Activated CD4-positive, alpha-beta T cell treated with anti-CD3 and anti-CD28 coated beads, Interleukin-2, amount 10 ng/mL, durations not matched to agents 24 days and 14 days (primary cell): Measurements from ENCODE around the gene PDE8B. TPM values are rescaled to one million over a fixed set of nuclear protein-coding genes. Genes with fewer than 3 reads are reported as not detected.

Experiments used
- DNase-seq: peaks from one replicate; pipeline ENCODE4 v3.0.0; 2022
- H3K27ac Mint-ChIP-seq: one replicate; pipeline ENCODE4 v1.8.0; 2022; ENCODE audit warnings: mild to moderate bottlenecking, mixed read lengths
- H3K27me3 Mint-ChIP-seq: one replicate; pipeline ENCODE4 v1.8.0; 2022; ENCODE audit warnings: mixed read lengths
- H3K36me3 Mint-ChIP-seq: one replicate; pipeline ENCODE4 v1.8.0; 2022; ENCODE audit warnings: low read depth, mild to moderate bottlenecking, mixed read lengths
- H3K4me1 Mint-ChIP-seq: one replicate; pipeline ENCODE4 v1.8.0; 2021; ENCODE audit warnings: mixed read lengths
- H3K4me3 Mint-ChIP-seq: one replicate; pipeline ENCODE4 v1.8.0; 2022; ENCODE audit warnings: mild to moderate bottlenecking, moderate library complexity, mixed read lengths
- H3K9me3 Mint-ChIP-seq: one replicate; pipeline ENCODE4 v1.8.0; 2021; ENCODE audit warnings: mixed read lengths
- intact Hi-C: fragments of 100-400 bp; cut with micrococcal nuclease; formaldehyde crosslinking; loops from one replicate; pipeline ENCODE4 v1.15.1; 2023
- total RNA-seq: library from RNA; stranded (reverse); gene quantifications from 2 replicates; pipeline ENCODE4 v1.2.3, GENCODE V29; 2022

PDE8B gene
- total RNA-seq, 1 donor from 2014 or later, result 0.19 TPM

- Mint-ChIP-seq H3K27me3 (peaks cover 16% of the 10 kb centered on the region), H3K9me3 (no peaks in the 10 kb centered on the region), H3K27ac (no peak overlapping the region), H3K36me3 (no peaks in the 10 kb centered on the region), H3K4me1 (no peaks in the 10 kb centered on the region), H3K4me3 (no peak overlapping the region)
- intact Hi-C loops, result no loop called here
- no peak for DNase-seq
These were observed 128.9 kb downstream of the PDE8B start for GRCh38 chr5:77339337-77339890.

DNA sequence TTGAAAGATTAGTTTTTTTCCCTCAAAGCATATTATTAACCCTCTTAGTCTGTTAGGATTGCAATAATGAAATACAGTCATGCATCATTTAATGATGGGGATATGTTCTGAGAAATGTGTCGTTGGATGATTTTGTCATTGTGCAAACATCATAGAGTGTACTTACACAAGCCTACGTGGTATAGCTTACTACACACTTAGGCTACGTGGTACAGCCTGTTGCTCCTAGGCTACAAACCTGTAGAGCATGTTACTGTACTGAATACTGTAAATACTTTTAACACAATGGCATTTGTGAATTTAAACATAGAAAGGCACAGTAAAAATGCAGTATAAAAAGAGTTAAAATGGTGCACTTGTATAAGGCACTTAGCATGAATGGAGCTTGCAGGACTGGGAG lies 132.7 kb downstream of the PDE8B start:
- Mint-ChIP-seq H3K9me3 (no peaks in the 10 kb centered on the region), H3K36me3 (no peaks in the 10 kb centered on the region), H3K27ac (no peak overlapping the region), H3K4me3 (no peak overlapping the region), H3K27me3 (peaks cover 17% of the 10 kb centered on the region), H3K4me1 (no peaks in the 10 kb centered on the region)
- intact Hi-C loops, result no loop called here
- DNase-seq, result no peak

DNA sequence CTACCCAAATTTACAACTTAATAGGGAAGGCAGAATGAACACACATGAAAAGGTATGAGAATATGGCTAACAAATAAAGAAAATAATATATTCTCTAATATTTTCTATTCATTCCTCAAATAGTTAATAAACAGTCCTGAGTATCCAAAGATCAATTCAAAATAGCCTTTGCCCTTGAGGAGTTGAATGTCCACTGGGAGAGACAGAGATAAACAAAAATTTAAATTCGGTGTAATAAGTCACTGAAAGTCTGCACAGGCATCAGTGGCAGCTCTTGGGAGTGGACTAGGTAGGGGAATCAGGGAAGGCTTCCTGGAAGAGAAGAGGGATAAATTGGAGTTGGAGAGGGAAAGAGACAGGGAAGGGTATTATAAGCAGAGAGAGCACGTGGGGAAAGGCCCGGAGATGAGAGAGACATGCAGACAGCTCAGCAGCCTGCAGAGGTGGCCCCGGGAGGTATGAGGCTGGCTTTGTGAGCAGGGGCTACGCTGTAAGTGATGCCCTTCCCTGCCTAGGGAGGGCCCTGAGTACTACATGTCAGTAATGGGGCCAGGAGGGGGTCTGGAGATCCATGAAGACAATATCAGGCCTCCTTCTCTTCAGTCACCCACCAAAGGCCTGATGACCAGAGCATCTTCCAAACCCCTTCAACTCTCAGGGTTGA lies 137.1 kb downstream of the PDE8B start:
- Mint-ChIP-seq H3K27me3 (peaks cover 15% of the 10 kb centered on the region), H3K9me3 (no peaks in the 10 kb centered on the region), H3K36me3 (no peaks in the 10 kb centered on the region), H3K4me1 (no peaks in the 10 kb centered on the region), H3K4me3 (no peak overlapping the region), H3K27ac (no peak overlapping the region)
- intact Hi-C loops, result no loop called here
- no peak for DNase-seq

GRCh38 chr5:77353251-77353650 lies 142.8 kb downstream of the PDE8B start:
- H3K4me1 Mint-ChIP-seq, result peaks cover 15% of the 10 kb centered on the region
- DNase-seq, result no peak
- H3K9me3 Mint-ChIP-seq, result no peaks in the 10 kb centered on the region
- no peak overlapping the region for H3K4me3 Mint-ChIP-seq
- peaks cover 22% of the 10 kb centered on the region for H3K27me3 Mint-ChIP-seq
- intact Hi-C loops, result no loop called here
- no peaks in the 10 kb centered on the region for H3K36me3 Mint-ChIP-seq
- no peak overlapping the region for H3K27ac Mint-ChIP-seq

DNA sequence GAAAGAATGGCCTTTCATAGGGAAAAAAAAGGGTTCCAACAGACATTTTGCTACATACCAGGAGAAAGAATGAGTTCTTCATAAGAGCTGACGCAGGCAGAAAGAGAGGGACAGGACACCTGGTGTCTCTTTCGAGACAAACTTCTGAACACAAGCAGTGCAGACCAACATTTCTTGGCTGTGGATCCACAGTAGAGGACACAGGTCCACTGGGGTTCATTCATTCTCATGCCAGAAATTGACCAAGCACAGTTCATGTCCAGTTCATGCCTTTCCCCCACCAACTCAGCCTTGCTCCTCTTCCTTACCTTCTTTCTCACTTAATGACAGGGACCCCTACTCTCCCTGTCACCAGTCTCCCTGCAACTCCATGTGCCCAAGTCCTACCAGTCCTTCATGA lies 144.0 kb downstream of the PDE8B start:
- intact Hi-C loops, result no loop called here
- Mint-ChIP-seq H3K4me1 (peaks cover 17% of the 10 kb centered on the region), H3K36me3 (no peaks in the 10 kb centered on the region), H3K27ac (no peak overlapping the region), H3K9me3 (no peaks in the 10 kb centered on the region), H3K27me3 (peaks cover 20% of the 10 kb centered on the region), H3K4me3 (no peak overlapping the region)
- DNase-seq, result no peak

DNA sequence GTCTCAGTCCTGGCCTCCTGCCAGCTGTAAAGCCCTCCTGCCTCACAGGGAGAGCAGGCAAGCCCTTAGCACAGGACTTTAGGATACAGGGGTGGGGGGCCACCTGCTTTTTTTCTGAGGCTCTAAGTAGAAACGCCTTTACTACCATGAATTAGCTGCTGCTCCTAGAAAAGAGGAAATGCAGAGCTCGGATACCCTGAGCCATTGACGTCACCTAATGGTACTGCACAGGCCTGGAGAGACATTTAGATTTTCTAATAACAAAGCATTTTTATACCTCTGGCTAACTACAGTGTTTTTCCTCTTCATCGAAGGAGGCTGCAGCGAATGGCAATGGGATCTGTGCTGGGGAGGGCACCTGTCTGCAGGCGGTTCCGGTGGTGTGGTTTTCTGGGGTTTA lies 144.6 kb downstream of the PDE8B start:
- H3K9me3 Mint-ChIP-seq, result no peaks in the 10 kb centered on the region
- H3K4me1 Mint-ChIP-seq, result peaks cover 17% of the 10 kb centered on the region
- intact Hi-C loops, result loop anchor here (5.0 kb wide), 1 partner anchor 37 kb away; no protein-coding TSS in a partner anchor
- no peak overlapping the region for H3K4me3 Mint-ChIP-seq
- H3K27me3 Mint-ChIP-seq, result peaks cover 17% of the 10 kb centered on the region
- H3K27ac Mint-ChIP-seq, result no peak overlapping the region
- H3K36me3 Mint-ChIP-seq, result no peaks in the 10 kb centered on the region
- no peak for DNase-seq

DNA sequence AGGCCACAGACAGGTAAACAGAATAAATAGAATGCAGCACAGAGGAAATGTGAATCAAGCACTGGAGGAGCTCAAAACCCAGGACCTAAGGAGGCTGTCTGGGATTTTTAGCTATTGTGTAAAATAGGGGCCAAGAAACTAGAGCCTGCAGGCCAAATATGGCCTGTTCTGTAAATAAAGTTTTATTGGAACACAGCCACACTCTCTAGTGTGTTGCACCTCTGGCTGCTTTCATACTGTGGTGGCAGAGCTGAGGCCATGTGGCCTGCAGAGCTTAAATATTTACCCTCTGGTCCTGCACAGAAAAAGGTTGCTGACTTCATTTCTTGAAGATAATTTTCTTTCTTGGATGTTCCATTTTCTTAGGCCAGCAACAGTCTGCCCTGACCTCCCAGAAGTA lies 145.3 kb downstream of the PDE8B start:
- peaks cover 14% of the 10 kb centered on the region for H3K27me3 Mint-ChIP-seq
- H3K36me3 Mint-ChIP-seq, result no peaks in the 10 kb centered on the region
- H3K4me1 Mint-ChIP-seq, result peaks cover 17% of the 10 kb centered on the region

DNA sequence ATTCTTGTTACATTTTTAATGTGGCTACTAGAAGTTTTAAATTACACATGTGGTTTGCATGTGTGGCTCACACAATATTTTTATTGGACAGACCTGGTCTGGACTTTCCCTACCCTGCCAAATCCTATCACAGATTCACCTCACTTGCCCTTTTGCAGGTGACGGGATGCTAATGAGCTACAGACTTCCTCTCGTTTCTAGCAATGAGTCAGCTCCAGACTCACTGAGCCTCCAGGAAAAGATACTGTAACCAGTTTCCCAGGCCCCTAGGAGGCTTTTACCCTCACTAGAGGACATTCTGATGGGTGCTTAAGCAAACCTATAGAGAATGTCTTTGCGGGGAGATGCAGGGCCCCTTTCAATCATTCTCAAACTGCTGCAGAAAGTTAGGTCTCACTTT lies 146.3 kb downstream of the PDE8B start:
- peak overlapping the region; percentile 13 for H3K27ac Mint-ChIP-seq

More for the DNA sequence above, 145.3 kb downstream of the PDE8B start:
- Mint-ChIP-seq H3K27ac (no peak overlapping the region), H3K4me3 (no peak overlapping the region), H3K9me3 (no peaks in the 10 kb centered on the region)
- no peak for DNase-seq
- intact Hi-C loops, result loop anchor here (1.0 to 5.0 kb wide), 3 partner anchors 24 to 37 kb away; no protein-coding TSS in a partner anchor

GRCh38 chr5:77358255-77359205 lies 148.1 kb downstream of the PDE8B start:
- intact Hi-C loops, result loop anchor here (5.0 kb wide), 1 partner anchor 34 kb away; no protein-coding TSS in a partner anchor
- no peak for DNase-seq
- H3K27ac Mint-ChIP-seq, result no peak overlapping the region
- peaks cover 17% of the 10 kb centered on the region for H3K4me1 Mint-ChIP-seq
- H3K4me3 Mint-ChIP-seq, result no peak overlapping the region
- H3K27me3 Mint-ChIP-seq, result peaks cover 12% of the 10 kb centered on the region
- H3K9me3 Mint-ChIP-seq, result peaks cover 6% of the 10 kb centered on the region
- no peaks in the 10 kb centered on the region for H3K36me3 Mint-ChIP-seq

More for the DNA sequence above, 146.3 kb downstream of the PDE8B start:
- peaks cover 17% of the 10 kb centered on the region for H3K4me1 Mint-ChIP-seq
- H3K36me3 Mint-ChIP-seq, result no peaks in the 10 kb centered on the region
- peak; percentile 77 for DNase-seq
- no peaks in the 10 kb centered on the region for H3K9me3 Mint-ChIP-seq
- intact Hi-C loops, result loop anchor here (1.0 to 5.0 kb wide), 3 partner anchors 23 to 36 kb away; no protein-coding TSS in a partner anchor
- peaks cover 14% of the 10 kb centered on the region for H3K27me3 Mint-ChIP-seq
- H3K4me3 Mint-ChIP-seq, result no peak overlapping the region

- Mint-ChIP-seq H3K27me3 (peaks cover 9% of the 10 kb centered on the region), H3K36me3 (no peaks in the 10 kb centered on the region), H3K4me1 (peaks cover 17% of the 10 kb centered on the region), H3K27ac (no peak overlapping the region), H3K9me3 (peaks cover 6% of the 10 kb centered on the region), H3K4me3 (no peak overlapping the region)
- intact Hi-C loops, result loop anchor here (5.0 kb wide), 1 partner anchor 33 kb away; no protein-coding TSS in a partner anchor
- no peak for DNase-seq
These were observed 148.8 kb downstream of the PDE8B start for GRCh38 chr5:77359231-77359630.

GRCh38 chr5:77360381-77360780 lies 149.9 kb downstream of the PDE8B start:
- Mint-ChIP-seq H3K27me3 (peaks cover 4% of the 10 kb centered on the region), H3K9me3 (peaks cover 6% of the 10 kb centered on the region), H3K4me3 (no peak overlapping the region), H3K4me1 (peaks cover 16% of the 10 kb centered on the region), H3K27ac (no peak overlapping the region), H3K36me3 (no peaks in the 10 kb centered on the region)
- no peak for DNase-seq
- intact Hi-C loops, result no loop called here

DNA sequence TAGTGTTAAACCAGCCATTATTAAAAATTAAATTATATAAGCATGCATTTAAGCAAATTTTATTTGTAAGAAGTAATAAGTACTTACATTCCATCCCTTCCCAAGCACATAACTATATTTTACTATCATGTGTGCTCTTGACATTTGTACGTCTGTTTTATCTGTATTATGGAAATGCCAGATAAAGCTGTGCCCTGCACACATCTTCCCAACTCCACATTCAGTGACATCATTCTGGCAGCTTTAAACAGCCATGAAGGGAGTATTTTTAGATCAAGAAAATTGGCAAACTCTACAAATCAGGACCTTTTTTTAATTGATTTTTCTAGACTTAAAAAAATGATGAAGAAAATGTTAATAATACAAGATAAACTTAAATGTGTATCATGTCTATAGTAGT lies 150.5 kb downstream of the PDE8B start:
- no peaks in the 10 kb centered on the region for H3K36me3 Mint-ChIP-seq
- H3K27me3 Mint-ChIP-seq, result peaks cover 1% of the 10 kb centered on the region
- peaks cover 13% of the 10 kb centered on the region for H3K4me1 Mint-ChIP-seq
- intact Hi-C loops, result no loop called here
- peaks cover 6% of the 10 kb centered on the region for H3K9me3 Mint-ChIP-seq
- no peak for DNase-seq
- no peak overlapping the region for H3K4me3 Mint-ChIP-seq
- no peak overlapping the region for H3K27ac Mint-ChIP-seq

GRCh38 chr5:77366717-77367500 lies 156.4 kb downstream of the PDE8B start:
- no peaks in the 10 kb centered on the region for H3K36me3 Mint-ChIP-seq
- peaks cover 6% of the 10 kb centered on the region for H3K9me3 Mint-ChIP-seq
- intact Hi-C loops, result no loop called here
- DNase-seq, result no peak
- H3K4me1 Mint-ChIP-seq, result no peaks in the 10 kb centered on the region
- H3K27me3 Mint-ChIP-seq, result no peaks in the 10 kb centered on the region
- no peak overlapping the region for H3K4me3 Mint-ChIP-seq
- no peak overlapping the region for H3K27ac Mint-ChIP-seq
